ENCODE results near the gene SYP. TPM values are rescaled to one million over a fixed set of nuclear protein-coding genes. Genes with fewer than 3 reads are reported as not detected.

The SYP gene
- total RNA-seq, 1 donor from 2014 or later: 2.3 TPM

- peaks cover 11% of the 10 kb centered on the region for H3K9me3 Mint-ChIP-seq (ENCODE audit: unreplicated experiment)
- no peak for DNase-seq (ENCODE audit: extremely low spot score, unreplicated experiment)
- H3K4me1 Mint-ChIP-seq (ENCODE audit: unreplicated experiment): no peaks in the 10 kb centered on the region
- no peaks in the 10 kb centered on the region for H3K27me3 Mint-ChIP-seq (ENCODE audit: unreplicated experiment)
- H3K4me3 Mint-ChIP-seq (ENCODE audit: unreplicated experiment): no peak overlapping the region
- no peak for TF ChIP-seq CTCF (IDR thresholded peaks at IDR 0.05)
- H3K27ac Mint-ChIP-seq (ENCODE audit: unreplicated experiment): no peak overlapping the region
- no peaks in the 10 kb centered on the region for H3K36me3 Mint-ChIP-seq (ENCODE audit: unreplicated experiment)
Observed at GRCh38 chrX:49212209-49212608, 12.2 kb upstream of the SYP start.

DNA sequence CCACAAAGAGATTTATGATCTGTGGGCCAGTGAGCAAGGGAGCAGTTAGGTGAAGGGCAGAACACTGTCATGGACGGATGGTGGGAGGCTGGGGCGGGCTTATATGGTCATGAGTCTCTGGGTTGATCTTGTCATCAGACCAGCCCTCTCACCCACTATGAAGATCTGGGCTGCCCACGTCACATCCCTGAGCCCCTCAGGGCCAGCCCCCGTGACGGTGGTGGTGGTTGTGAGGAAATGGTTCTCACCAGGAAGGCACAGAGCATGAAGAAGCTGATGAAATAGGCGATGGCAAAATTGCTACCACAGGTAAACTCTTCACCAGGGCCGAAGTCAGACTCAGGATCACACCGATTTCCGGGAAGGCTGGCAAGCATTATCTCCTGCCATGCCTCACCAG lies 11.1 kb upstream of the SYP start:
- Mint-ChIP-seq H3K9me3 (ENCODE audit: unreplicated experiment) (peaks cover 11% of the 10 kb centered on the region), H3K4me3 (ENCODE audit: unreplicated experiment) (no peak overlapping the region), H3K36me3 (ENCODE audit: unreplicated experiment) (no peaks in the 10 kb centered on the region), H3K27me3 (ENCODE audit: unreplicated experiment) (no peaks in the 10 kb centered on the region), H3K27ac (ENCODE audit: unreplicated experiment) (no peak overlapping the region), H3K4me1 (ENCODE audit: unreplicated experiment) (no peaks in the 10 kb centered on the region)
- TF ChIP-seq CTCF (IDR thresholded peaks at IDR 0.05): no peak
- no peak for DNase-seq (ENCODE audit: extremely low spot score, unreplicated experiment)

- no peak for TF ChIP-seq CTCF (IDR thresholded peaks at IDR 0.05)
- H3K9me3 Mint-ChIP-seq (ENCODE audit: unreplicated experiment): peaks cover 11% of the 10 kb centered on the region
- no peaks in the 10 kb centered on the region for H3K4me1 Mint-ChIP-seq (ENCODE audit: unreplicated experiment)
- H3K36me3 Mint-ChIP-seq (ENCODE audit: unreplicated experiment): no peaks in the 10 kb centered on the region
- H3K27ac Mint-ChIP-seq (ENCODE audit: unreplicated experiment): no peak overlapping the region
- no peaks in the 10 kb centered on the region for H3K27me3 Mint-ChIP-seq (ENCODE audit: unreplicated experiment)
- no peak for DNase-seq (ENCODE audit: extremely low spot score, unreplicated experiment)
- no peak overlapping the region for H3K4me3 Mint-ChIP-seq (ENCODE audit: unreplicated experiment)
Observed at GRCh38 chrX:49210406-49210805, 10.4 kb upstream of the SYP start.

DNA sequence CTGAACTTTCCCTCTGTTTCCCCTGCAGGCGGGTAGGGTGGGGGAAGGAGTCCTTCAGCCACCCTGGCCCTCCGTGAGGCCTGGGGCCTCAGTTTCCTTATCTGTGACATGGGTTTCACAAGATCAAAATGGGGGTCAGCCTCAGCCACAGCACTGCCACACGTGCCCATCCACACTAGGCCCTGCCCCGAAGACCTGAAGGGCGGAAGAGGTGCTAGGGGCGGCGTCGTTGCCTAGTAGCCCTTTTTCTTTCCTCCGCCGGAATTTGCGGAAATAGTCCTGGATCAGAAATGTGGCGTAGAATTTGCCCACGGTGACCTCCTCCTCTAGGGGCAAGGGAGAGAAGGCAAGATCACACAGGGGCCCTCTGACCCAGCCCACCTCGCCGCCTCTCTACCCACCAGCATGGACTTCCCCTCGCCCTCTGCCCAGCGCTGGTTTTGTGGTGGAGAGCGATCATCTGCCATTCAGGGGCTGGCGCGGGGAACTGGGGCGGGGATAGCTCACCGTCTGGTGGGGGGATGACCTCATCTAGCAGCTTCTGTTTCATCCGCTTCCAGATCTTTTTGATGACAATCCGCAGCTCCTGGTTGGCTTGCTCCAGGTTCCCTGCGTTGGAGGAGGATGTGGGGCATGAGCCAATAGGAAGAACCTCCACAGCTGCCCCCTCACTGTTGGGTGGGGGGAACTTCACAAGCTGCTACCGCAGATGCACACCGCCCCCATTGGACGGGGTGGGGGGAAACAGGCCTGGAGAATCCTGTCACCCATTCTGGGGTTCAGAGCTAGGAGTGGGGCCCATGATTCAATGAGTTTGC lies 9.7 kb upstream of the SYP start:
- no peak for DNase-seq (ENCODE audit: extremely low spot score, unreplicated experiment)
- Mint-ChIP-seq H3K9me3 (ENCODE audit: unreplicated experiment) (peaks cover 11% of the 10 kb centered on the region), H3K36me3 (ENCODE audit: unreplicated experiment) (no peaks in the 10 kb centered on the region), H3K27ac (ENCODE audit: unreplicated experiment) (no peak overlapping the region), H3K27me3 (ENCODE audit: unreplicated experiment) (no peaks in the 10 kb centered on the region), H3K4me1 (ENCODE audit: unreplicated experiment) (no peaks in the 10 kb centered on the region), H3K4me3 (ENCODE audit: unreplicated experiment) (no peak overlapping the region)
- TF ChIP-seq CTCF (IDR thresholded peaks at IDR 0.05): no peak

- H3K4me1 Mint-ChIP-seq (ENCODE audit: unreplicated experiment): no peaks in the 10 kb centered on the region
- no peak for TF ChIP-seq CTCF (IDR thresholded peaks at IDR 0.05)
- H3K9me3 Mint-ChIP-seq (ENCODE audit: unreplicated experiment): peaks cover 8% of the 10 kb centered on the region
- H3K27ac Mint-ChIP-seq (ENCODE audit: unreplicated experiment): no peak overlapping the region
- DNase-seq (ENCODE audit: extremely low spot score, unreplicated experiment): no peak
- no peaks in the 10 kb centered on the region for H3K27me3 Mint-ChIP-seq (ENCODE audit: unreplicated experiment)
- H3K36me3 Mint-ChIP-seq (ENCODE audit: unreplicated experiment): no peaks in the 10 kb centered on the region
- no peak overlapping the region for H3K4me3 Mint-ChIP-seq (ENCODE audit: unreplicated experiment)
Observed at GRCh38 chrX:49208399-49208798, 8.4 kb upstream of the SYP start.

Measured in osteocyte (in vitro differentiated cells).